Anterior cingulate cortex (tissue), 58 donors: ENCODE data around the gene NR2F1-AS1.
A peak's percentile ranks its signal among the peaks of the same experiment; 100 is the strongest.

ENCODE experiments used
- DNase-seq, 58 donors: peaks; one replicate each; lab custom pipeline; 2025; lab: John Stamatoyannopoulos, UW

NR2F1-AS1 gene

GRCh38 chr5:93452255-93452654, 128.8 kb downstream of the NR2F1-AS1 start:
- DNase-seq, result no peak

- DNase-seq, result no peak
Measured at GRCh38 chr5:93438124-93438523, 142.9 kb downstream of the NR2F1-AS1 start.

- DNase-seq, result no peak
Measured at GRCh38 chr5:93436083-93436482, 144.9 kb downstream of the NR2F1-AS1 start.

- DNase-seq, result no peak
Measured at GRCh38 chr5:93433422-93433821, 147.6 kb downstream of the NR2F1-AS1 start.

- DNase-seq, result no peak
Measured at GRCh38 chr5:93431250-93431649, 149.8 kb downstream of the NR2F1-AS1 start.

- DNase-seq, result no peak
Measured at GRCh38 chr5:93430673-93431199, 150.3 kb downstream of the NR2F1-AS1 start.

GRCh38 chr5:93430118-93430517, 150.9 kb downstream of the NR2F1-AS1 start:
- DNase-seq, result peak in 2 of 58 donors; percentile 4 to 16

GRCh38 chr5:93428868-93429267, 152.2 kb downstream of the NR2F1-AS1 start:
- no peak for DNase-seq

GRCh38 chr5:93427316-93427715, 153.7 kb downstream of the NR2F1-AS1 start:
- DNase-seq, result no peak

- peak in 28 of 58 donors; percentile 4 to 65 (median 32) for DNase-seq
Measured at GRCh38 chr5:93425096-93425495, 155.9 kb downstream of the NR2F1-AS1 start.

- no peak for DNase-seq
Measured at GRCh38 chr5:93423300-93423699, 157.7 kb downstream of the NR2F1-AS1 start.

- DNase-seq, result peak in 3 of 58 donors; percentile 11 to 22 (median 14)
Measured at GRCh38 chr5:93422652-93423280, 158.3 kb downstream of the NR2F1-AS1 start.

GRCh38 chr5:93421987-93422401, 159.0 kb downstream of the NR2F1-AS1 start:
- peak in 23 of 58 donors; percentile 5 to 48 (median 24) for DNase-seq

- peak in 39 of 58 donors; percentile 4 to 66 (median 32) for DNase-seq
Measured at GRCh38 chr5:93421468-93421867, 159.6 kb downstream of the NR2F1-AS1 start.

GRCh38 chr5:93417490-93417889, 163.5 kb downstream of the NR2F1-AS1 start:
- no peak for DNase-seq

GRCh38 chr5:93415819-93416218, 165.2 kb downstream of the NR2F1-AS1 start:
- no peak for DNase-seq

GRCh38 chr5:93411716-93412115, 169.3 kb downstream of the NR2F1-AS1 start:
- DNase-seq, result no peak

- no peak for DNase-seq
Measured at GRCh38 chr5:93409691-93410090, 171.3 kb downstream of the NR2F1-AS1 start.

GRCh38 chr5:93407454-93407853, 173.6 kb downstream of the NR2F1-AS1 start:
- no peak for DNase-seq

- DNase-seq, result no peak
Measured at GRCh38 chr5:93406971-93407401, 174.0 kb downstream of the NR2F1-AS1 start.

- no peak for DNase-seq
Measured at GRCh38 chr5:93404246-93404645, 176.8 kb downstream of the NR2F1-AS1 start.
